AG04450 (cell line): Measurements from ENCODE around the gene PES1. TPM values are rescaled to one million over a fixed set of nuclear protein-coding genes. Genes with fewer than 3 reads are reported as not detected.

Experiments used
- CTCF ChIA-PET: fragments of 300-600, 350-600 bp; formaldehyde crosslinking; extraction: SDS; loops from one replicate; lab custom pipeline; 2022; ENCODE audit warnings: antibody characterized with exemption, inconsistent platforms; lab: Charles Lee
- POLR2A ChIA-PET: fragments of 350-600 bp; formaldehyde crosslinking; extraction: SDS; loops from one replicate; lab custom pipeline; 2021; ENCODE audit warnings: antibody characterized with exemption, inconsistent platforms; lab: Yijun Ruan, JAX
- DNase-seq: peaks from one replicate; pipeline ENCODE4 v3.0.0-alpha.2; 2011; ENCODE audit warnings: low read depth, low spot score
- H3K27ac ChIP-seq: one replicate; pipeline ENCODE4 v1.5.1; 2012; ENCODE audit warnings: low read depth, low read length, control low read depth
- H3K27me3 ChIP-seq: one replicate; pipeline ENCODE4 v1.6.0; 2012; ENCODE audit warnings: low read length; ENCODE audit not compliant: control insufficient read depth, insufficient read depth
- H3K4me3 ChIP-seq: 2 replicates; pipeline ENCODE4 v1.5.1; 2011; ENCODE audit warnings: mild to moderate bottlenecking, low read depth, low read length, control low read depth
- H3K9me3 ChIP-seq: 2 replicates; pipeline ENCODE4 v1.5.1; 2012; ENCODE audit warnings: low read length; ENCODE audit not compliant: control insufficient read depth, insufficient read depth
- polyA plus RNA-seq: library from polyadenylated mRNA; depleted of rRNA; stranded (reverse); fragments of >200 nt; gene quantifications from 2 replicates; pipeline ENCODE4 v1.2.3, GENCODE V29; 2011
- TF ChIP-seq, protein P1 (sequence below): IDR thresholded peaks from 2 replicates; pipeline ENCODE4 v1.5.1; 2011; ENCODE audit warnings: low read depth, low read length, control low read depth, inconsistent platforms

PES1 gene
- polyA plus RNA-seq, 1 experiment, result 70.2 TPM

DNA sequence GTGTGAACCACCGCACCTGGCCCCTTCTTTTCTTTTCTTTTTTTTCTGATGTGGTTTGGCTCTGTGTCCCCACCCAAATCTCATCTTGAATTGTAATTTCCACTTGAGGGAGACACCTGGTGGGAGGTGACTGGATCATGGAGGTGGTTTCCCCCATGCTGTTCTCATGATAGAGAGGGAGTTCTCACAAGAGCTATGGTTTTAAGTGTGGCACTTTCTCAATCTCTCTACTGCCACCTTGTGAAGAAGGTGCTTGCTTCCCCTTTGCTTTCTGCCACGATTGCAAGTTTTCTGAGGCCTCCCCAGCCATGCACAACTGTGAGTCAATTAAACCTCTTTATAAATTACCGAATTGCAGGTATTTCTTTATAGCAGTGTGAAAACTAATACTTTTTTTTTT lies 10.3 kb upstream of the PES1 start:
- Histone ChIP-seq H3K27me3 (peaks cover 4% of the 10 kb centered on the region), H3K9me3 (no peaks in the 10 kb centered on the region), H3K4me3 (no peak overlapping the region), H3K27ac (no peak overlapping the region)
- TF ChIP-seq, protein P1, sequence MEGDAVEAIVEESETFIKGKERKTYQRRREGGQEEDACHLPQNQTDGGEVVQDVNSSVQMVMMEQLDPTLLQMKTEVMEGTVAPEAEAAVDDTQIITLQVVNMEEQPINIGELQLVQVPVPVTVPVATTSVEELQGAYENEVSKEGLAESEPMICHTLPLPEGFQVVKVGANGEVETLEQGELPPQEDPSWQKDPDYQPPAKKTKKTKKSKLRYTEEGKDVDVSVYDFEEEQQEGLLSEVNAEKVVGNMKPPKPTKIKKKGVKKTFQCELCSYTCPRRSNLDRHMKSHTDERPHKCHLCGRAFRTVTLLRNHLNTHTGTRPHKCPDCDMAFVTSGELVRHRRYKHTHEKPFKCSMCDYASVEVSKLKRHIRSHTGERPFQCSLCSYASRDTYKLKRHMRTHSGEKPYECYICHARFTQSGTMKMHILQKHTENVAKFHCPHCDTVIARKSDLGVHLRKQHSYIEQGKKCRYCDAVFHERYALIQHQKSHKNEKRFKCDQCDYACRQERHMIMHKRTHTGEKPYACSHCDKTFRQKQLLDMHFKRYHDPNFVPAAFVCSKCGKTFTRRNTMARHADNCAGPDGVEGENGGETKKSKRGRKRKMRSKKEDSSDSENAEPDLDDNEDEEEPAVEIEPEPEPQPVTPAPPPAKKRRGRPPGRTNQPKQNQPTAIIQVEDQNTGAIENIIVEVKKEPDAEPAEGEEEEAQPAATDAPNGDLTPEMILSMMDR, result peak; percentile 55
- ChIA-PET CTCF (interaction anchor here (0.6 to 1.4 kb wide), 4 partner anchors 13 to 178 kb away, joined by 3 to 4 read pairs (median 4); no protein-coding TSS in a partner anchor), POLR2A (interaction anchor here (0.7 kb wide), 1 partner anchor 177 kb away, joined by 3 read pairs; no protein-coding TSS in a partner anchor)
- DNase-seq, result no peak

GRCh38 chr22:30601464-30601863 lies 9.8 kb upstream of the PES1 start:
- no peak overlapping the region for H3K4me3 ChIP-seq
- H3K27ac ChIP-seq, result no peak overlapping the region
- H3K27me3 ChIP-seq, result peaks cover 4% of the 10 kb centered on the region
- ChIA-PET CTCF (interaction anchor here (0.6 to 1.4 kb wide), 4 partner anchors 12 to 177 kb away, joined by 3 to 4 read pairs (median 4); no protein-coding TSS in a partner anchor), POLR2A (interaction anchor here (0.7 kb wide), 1 partner anchor 176 kb away, joined by 3 read pairs; no protein-coding TSS in a partner anchor)
- no peaks in the 10 kb centered on the region; the same call in 1 of the 2 replicates for H3K9me3 ChIP-seq
- DNase-seq, result no peak
- TF ChIP-seq, protein P1, result no peak

DNA sequence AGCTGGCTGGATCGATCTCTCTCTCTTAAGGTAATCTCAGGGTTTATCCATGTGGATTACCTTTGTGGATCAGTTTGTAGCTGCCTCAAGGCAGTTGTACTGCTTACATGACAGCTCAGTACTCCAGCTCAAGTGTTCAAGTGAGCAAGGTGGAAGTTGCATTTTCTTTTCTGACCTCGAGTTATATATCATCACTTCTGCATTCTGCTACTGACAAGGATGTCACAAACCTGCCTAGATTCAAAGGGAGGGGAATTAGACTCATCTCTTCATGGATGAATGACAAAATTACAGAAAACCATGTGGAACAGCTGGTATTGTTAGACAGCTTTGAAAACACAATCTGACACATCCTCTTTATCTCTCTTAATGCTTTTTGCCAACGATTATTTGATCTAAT lies 9.2 kb upstream of the PES1 start:
- CTCF ChIA-PET, result no interaction called here
- TF ChIP-seq, protein P1, result no peak
- no peaks in the 10 kb centered on the region; the same call in 1 of the 2 replicates for H3K9me3 ChIP-seq
- POLR2A ChIA-PET, result no interaction called here
- H3K4me3 ChIP-seq, result no peak overlapping the region
- no peak for DNase-seq
- no peak overlapping the region for H3K27ac ChIP-seq
- H3K27me3 ChIP-seq, result peaks cover 4% of the 10 kb centered on the region

DNA sequence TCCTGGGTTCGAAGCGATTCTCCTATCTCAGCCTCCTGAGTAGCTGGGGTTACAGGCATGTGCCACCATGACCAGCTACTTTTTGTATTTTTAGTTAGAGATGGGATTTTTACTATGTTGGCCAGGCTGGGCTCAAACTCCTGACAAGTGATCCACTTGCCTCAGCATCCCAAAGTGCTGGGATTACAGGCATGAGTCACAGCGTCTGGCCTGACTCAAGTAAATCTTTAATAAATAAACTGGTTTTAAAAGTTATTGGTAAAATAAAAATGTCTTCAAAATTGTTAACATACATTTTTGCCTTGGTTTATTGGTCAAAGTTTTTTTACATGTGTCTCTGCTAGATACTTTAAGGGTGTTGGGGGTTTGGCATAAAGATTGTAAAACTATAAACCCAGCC lies 7.3 kb upstream of the PES1 start:
- Histone ChIP-seq H3K27ac (no peak overlapping the region), H3K4me3 (no peak overlapping the region), H3K27me3 (peaks cover 7% of the 10 kb centered on the region), H3K9me3 (no peaks in the 10 kb centered on the region; the same call in 1 of the 2 replicates)
- ChIA-PET CTCF (interaction anchor here (1.4 kb wide), 1 partner anchor 36 kb away, joined by 4 read pairs; no protein-coding TSS in a partner anchor), POLR2A (no interaction called here)
- TF ChIP-seq, protein P1, result no peak
- DNase-seq, result no peak

- TF ChIP-seq, protein P1, result no peak
These were observed 5.2 kb upstream of the PES1 start for GRCh38 chr22:30596886-30597285.

More at GRCh38 chr22:30596886-30597285, 5.2 kb upstream of the PES1 start:
- no peak for DNase-seq
- H3K27me3 ChIP-seq, result peaks cover 7% of the 10 kb centered on the region
- ChIA-PET POLR2A (no interaction called here), CTCF (interaction anchor here (1.5 kb wide), 1 partner anchor 151 kb away, joined by 4 read pairs; no protein-coding TSS in a partner anchor)
- no peak overlapping the region for H3K4me3 ChIP-seq
- no peak overlapping the region for H3K27ac ChIP-seq
- H3K9me3 ChIP-seq, result no peaks in the 10 kb centered on the region; the same call in 1 of the 2 replicates
